ENCODE data around the gene GRIP2. TPM values are rescaled to one million over a fixed set of nuclear protein-coding genes. Genes with fewer than 3 reads are reported as not detected.

The GRIP2 gene
- total RNA-seq, 4 donors from 2014 or later, result 0.80 to 12.4 (median 1.4) TPM; not detected in 1

DNA sequence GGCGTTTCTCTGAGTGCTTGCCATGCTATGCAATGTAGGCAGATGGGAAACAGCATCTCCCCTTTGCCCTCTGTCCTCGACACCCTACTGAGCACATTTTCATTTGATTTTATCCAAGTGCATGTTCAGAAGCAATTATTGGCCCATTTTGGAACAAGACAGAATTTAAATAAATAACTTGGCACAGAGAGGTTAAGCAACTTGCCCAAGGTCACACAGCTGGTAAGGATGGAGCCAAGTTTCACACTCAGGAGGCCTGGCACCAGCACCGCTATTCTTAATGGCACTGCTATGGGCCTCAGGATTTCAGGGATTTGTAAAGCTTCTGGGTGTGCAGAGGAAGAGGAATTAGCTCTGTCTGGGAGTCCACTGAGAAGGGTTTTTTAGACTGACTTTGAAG is 2.5 kb upstream of the GRIP2 start:
- TF ChIP-seq POLR2A (IDR thresholded peaks at IDR 0.05), result no peak
- TF ChIP-seq, protein P1, sequence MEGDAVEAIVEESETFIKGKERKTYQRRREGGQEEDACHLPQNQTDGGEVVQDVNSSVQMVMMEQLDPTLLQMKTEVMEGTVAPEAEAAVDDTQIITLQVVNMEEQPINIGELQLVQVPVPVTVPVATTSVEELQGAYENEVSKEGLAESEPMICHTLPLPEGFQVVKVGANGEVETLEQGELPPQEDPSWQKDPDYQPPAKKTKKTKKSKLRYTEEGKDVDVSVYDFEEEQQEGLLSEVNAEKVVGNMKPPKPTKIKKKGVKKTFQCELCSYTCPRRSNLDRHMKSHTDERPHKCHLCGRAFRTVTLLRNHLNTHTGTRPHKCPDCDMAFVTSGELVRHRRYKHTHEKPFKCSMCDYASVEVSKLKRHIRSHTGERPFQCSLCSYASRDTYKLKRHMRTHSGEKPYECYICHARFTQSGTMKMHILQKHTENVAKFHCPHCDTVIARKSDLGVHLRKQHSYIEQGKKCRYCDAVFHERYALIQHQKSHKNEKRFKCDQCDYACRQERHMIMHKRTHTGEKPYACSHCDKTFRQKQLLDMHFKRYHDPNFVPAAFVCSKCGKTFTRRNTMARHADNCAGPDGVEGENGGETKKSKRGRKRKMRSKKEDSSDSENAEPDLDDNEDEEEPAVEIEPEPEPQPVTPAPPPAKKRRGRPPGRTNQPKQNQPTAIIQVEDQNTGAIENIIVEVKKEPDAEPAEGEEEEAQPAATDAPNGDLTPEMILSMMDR (IDR thresholded peaks at IDR 0.05), result no peak
- H3K4me1 ChIP-seq, result peaks cover 0 to 5% (median 0%) of the 10 kb centered on the region in 4 donors
- no peak overlapping the region for H3K4me3 ChIP-seq
- no peaks in the 10 kb centered on the region for H3K9me3 ChIP-seq
- DNase-seq, result no peak
- no peaks in the 10 kb centered on the region for H3K36me3 ChIP-seq
- no peaks in the 10 kb centered on the region for H3K27me3 ChIP-seq
- no peak overlapping the region for H3K27ac ChIP-seq

DNA sequence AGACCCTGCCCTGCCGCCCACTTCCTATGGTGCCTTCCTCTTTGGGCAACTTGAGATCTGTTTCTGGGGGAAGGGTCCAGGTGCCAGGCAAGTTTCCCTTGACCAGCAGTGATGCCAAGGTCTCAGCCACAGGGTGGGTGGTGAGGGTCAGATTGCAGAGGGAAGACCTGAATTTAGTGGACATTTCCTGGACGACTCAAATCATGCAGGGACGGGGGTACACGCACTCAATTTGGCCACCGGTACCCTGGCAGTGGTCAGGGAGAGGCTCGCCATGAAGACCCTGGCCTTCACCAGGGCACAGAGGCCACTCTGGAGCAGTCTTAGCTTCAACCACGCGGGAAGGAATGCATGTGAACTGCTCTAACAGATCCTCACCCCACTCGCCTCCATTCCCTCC is 1.5 kb upstream of the GRIP2 start:
- no peak overlapping the region for H3K27ac ChIP-seq
- H3K9me3 ChIP-seq, result no peaks in the 10 kb centered on the region
- no peaks in the 10 kb centered on the region for H3K4me1 ChIP-seq
- no peaks in the 10 kb centered on the region for H3K36me3 ChIP-seq
- H3K27me3 ChIP-seq, result no peaks in the 10 kb centered on the region
- H3K4me3 ChIP-seq, result no peak overlapping the region
- no peak for DNase-seq
- TF ChIP-seq POLR2A (IDR thresholded peaks at IDR 0.05), result no peak
- TF ChIP-seq, protein P1 (IDR thresholded peaks at IDR 0.05), result no peak

DNA sequence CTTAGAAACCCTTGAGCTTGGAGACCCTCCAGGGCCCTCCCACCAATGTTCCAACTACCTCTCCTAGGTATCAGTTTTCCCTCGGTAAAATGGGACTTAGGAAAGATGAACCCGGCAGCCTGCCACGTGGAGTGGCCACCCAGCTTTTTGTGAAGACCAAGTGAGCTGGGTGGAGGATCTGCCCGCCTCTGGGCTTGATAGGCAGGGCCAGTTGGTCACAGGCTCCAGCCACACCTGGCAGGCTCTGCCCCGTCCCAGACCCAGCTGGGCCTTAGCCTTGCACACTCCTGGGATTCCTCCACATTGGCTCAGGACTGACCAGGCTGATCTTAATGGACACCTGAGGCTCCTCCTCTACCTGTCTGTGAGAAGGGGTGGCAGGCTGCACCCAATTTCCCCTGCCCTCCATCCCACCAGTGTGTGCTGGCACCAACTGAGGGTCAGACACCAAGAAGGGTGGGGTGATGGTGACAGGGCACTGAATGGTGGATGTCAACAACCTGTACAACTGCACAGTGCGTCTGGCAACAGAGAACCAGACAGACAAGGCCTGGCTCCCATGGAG is 761 bp upstream of the GRIP2 start:
- Histone ChIP-seq H3K27me3 (no peaks in the 10 kb centered on the region), H3K27ac (no peak overlapping the region), H3K4me1 (no peaks in the 10 kb centered on the region), H3K4me3 (no peak overlapping the region), H3K36me3 (no peaks in the 10 kb centered on the region), H3K9me3 (no peaks in the 10 kb centered on the region)
- no peak for TF ChIP-seq POLR2A (IDR thresholded peaks at IDR 0.05)
- TF ChIP-seq, protein P1 (IDR thresholded peaks at IDR 0.05), result no peak
- no peak for DNase-seq

DNA sequence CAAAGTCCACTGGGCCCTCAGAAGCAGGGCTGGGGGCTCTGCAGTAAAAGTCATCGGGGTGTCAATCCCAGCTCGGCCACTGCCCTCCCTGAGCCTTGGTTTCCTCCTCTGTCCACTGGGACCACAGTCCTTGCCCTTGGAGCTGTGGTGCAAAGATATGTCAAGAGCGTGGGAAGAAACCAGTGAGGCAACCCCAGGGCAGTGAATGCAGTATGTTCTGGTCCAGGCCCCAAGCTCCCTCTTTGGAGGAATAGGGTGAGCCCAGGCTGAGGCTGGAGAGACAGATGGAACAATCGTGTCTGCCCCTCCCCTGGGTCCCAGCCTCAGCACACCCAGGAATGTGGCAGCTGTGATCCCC is 779 bp downstream of the GRIP2 start:
- Histone ChIP-seq H3K4me1 (no peaks in the 10 kb centered on the region), H3K4me3 (no peak overlapping the region), H3K27ac (no peak overlapping the region), H3K9me3 (no peaks in the 10 kb centered on the region), H3K27me3 (no peaks in the 10 kb centered on the region), H3K36me3 (no peaks in the 10 kb centered on the region)
- TF ChIP-seq POLR2A (IDR thresholded peaks at IDR 0.05), result no peak
- TF ChIP-seq, protein P1 (IDR thresholded peaks at IDR 0.05), result no peak
- DNase-seq, result no peak

DNA sequence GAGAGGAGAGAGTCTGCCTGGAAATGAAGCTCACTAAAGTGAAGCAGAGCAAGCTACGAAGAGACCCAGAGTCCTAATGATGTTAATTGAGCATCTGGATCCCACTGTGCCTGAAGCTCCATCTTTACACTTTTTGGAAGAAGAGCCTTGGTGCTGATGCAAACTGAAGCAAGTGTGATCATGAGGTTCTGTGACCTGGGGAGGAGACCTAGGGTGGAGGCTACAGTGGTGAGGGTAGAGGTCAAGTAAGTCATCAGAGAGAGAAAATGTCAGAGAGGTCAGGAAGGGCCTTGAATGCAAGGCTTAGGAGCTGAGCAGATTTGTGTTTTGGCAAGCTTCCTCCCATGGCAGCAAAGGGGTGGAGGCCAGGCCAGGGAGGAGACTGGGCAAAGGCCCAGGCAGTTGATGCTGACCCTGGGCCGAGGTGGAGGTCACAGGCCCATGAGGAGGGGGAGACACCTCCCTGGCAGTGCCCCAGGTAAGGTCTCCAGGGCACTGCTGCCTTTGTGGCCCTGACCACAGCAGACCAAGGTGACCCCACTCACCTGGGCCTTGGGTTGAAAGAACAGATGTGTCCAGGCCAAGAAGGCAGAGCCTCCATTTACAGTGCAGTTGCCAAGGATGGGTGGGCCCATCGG is 1.6 kb downstream of the GRIP2 start:
- no peaks in the 10 kb centered on the region for H3K9me3 ChIP-seq
- H3K36me3 ChIP-seq, result no peaks in the 10 kb centered on the region
- no peaks in the 10 kb centered on the region for H3K27me3 ChIP-seq
- no peaks in the 10 kb centered on the region for H3K4me1 ChIP-seq
- no peak overlapping the region for H3K4me3 ChIP-seq
- no peak overlapping the region for H3K27ac ChIP-seq
- DNase-seq, result no peak
- TF ChIP-seq, protein P1 (IDR thresholded peaks at IDR 0.05), result no peak
- TF ChIP-seq POLR2A (IDR thresholded peaks at IDR 0.05), result no peak
